ENCODE results near the gene OR10T2.
"Not testable (repeated sequence)": the region's sequence is repeated elsewhere in the genome, so short reads cannot be mapped to it uniquely, and the experiment has no call there.

OR10T2 gene

GRCh38 chr1:158390331-158390730 is 8.9 kb downstream of the OR10T2 start:
- H3K4me3 ChIP-seq (ENCODE audit: low read depth, low read length), result no peak overlapping the region
- TF ChIP-seq, protein P1, sequence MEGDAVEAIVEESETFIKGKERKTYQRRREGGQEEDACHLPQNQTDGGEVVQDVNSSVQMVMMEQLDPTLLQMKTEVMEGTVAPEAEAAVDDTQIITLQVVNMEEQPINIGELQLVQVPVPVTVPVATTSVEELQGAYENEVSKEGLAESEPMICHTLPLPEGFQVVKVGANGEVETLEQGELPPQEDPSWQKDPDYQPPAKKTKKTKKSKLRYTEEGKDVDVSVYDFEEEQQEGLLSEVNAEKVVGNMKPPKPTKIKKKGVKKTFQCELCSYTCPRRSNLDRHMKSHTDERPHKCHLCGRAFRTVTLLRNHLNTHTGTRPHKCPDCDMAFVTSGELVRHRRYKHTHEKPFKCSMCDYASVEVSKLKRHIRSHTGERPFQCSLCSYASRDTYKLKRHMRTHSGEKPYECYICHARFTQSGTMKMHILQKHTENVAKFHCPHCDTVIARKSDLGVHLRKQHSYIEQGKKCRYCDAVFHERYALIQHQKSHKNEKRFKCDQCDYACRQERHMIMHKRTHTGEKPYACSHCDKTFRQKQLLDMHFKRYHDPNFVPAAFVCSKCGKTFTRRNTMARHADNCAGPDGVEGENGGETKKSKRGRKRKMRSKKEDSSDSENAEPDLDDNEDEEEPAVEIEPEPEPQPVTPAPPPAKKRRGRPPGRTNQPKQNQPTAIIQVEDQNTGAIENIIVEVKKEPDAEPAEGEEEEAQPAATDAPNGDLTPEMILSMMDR (IDR thresholded peaks at IDR 0.05; ENCODE audit: low read depth, low read length, missing control alignments), result no peak
- no peak for DNase-seq (ENCODE audit: low read depth)

DNA sequence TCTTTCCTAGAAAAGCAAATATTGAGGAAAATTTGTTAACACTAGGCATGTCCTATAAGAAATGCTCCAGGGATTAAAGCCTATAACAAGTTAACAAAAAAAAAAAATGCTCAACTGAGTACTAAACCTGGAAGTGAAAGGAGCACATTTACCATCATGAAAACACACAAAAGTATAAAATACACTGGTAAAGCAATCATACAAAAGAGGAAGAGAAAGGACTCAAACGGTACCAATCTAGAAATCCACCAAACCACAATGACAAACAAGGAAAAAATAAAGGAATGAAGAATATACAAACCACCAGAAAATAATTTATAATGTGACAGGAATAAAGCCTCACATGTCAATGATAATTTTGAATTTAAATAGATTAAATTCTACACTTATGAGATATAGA is 24.4 kb downstream of the OR10T2 start:
- TF ChIP-seq, protein P1 (IDR thresholded peaks at IDR 0.05; ENCODE audit: low read depth, low read length, missing control alignments), result no peak
- no peak for DNase-seq (ENCODE audit: low read depth)
- H3K4me3 ChIP-seq (ENCODE audit: low read depth, low read length), result no peak overlapping the region

GRCh38 chr1:158374101-158374500 is 25.2 kb downstream of the OR10T2 start:
- H3K4me3 ChIP-seq (ENCODE audit: low read depth, low read length); DNase-seq (ENCODE audit: low read depth): not testable (repeated sequence)

DNA sequence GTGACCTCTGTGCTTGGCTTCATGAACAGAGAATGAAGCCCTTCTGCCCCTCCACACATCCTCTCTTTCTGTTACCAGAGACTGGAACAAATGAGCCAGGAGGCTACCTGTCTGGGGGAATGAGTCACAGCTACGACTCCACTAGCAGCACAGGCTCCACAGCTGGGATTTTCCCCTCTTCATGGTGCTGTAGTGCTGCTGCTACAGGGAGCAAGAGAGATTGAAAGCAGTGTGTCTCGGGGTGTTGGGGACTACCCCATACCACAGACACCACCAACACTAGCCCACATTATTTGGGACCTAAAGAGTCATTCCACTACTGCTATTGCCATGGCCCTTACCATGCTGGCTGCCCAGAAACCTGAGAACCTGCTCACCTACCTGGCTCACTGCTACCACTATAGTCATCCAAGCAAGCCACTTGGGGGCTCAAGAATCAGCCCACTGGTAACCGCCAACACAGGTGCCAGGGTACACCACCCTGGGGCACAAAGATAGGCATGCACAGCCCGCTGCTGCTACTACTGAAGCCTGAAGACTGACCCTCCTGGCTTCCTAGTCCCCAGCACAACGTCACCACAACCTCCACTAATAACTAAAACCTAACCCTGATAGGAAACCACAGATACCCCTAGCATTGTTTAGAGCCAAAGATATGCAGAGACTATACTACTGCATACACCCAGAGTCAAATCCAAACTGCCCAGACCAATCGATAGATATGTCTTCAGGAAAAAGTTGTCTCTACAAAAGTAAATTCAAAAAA is 27.9 kb downstream of the OR10T2 start:
- TF ChIP-seq, protein P1 (IDR thresholded peaks at IDR 0.05; ENCODE audit: low read depth, low read length, missing control alignments), result no peak
- no peak overlapping the region for H3K4me3 ChIP-seq (ENCODE audit: low read depth, low read length)

DNA sequence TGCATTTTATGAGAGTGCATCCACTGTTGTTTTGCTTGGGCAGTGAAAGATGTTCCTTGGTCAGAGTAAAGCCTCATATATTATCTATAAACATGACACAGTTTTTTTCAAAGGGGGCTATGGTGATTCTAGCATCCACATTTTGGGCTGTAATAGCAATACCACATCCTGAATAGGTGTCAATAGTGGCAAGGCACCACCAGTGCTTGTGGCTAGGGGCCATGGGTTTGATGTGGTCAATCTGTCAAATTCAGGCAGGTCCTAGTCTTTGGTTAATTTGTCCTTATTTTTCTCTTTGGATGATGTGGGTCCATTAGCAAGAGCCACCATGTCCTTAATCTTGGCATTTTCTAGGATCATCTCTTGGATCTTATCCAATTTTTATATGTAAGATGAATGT is 32.5 kb downstream of the OR10T2 start:
- no peak overlapping the region for H3K4me3 ChIP-seq (ENCODE audit: low read depth, low read length)
- DNase-seq (ENCODE audit: low read depth), result no peak
- TF ChIP-seq, protein P1 (IDR thresholded peaks at IDR 0.05; ENCODE audit: low read depth, low read length, missing control alignments), result no peak

More for the DNA sequence above, 27.9 kb downstream of the OR10T2 start:
- peak; percentile 24 for DNase-seq (ENCODE audit: low read depth)

DNA sequence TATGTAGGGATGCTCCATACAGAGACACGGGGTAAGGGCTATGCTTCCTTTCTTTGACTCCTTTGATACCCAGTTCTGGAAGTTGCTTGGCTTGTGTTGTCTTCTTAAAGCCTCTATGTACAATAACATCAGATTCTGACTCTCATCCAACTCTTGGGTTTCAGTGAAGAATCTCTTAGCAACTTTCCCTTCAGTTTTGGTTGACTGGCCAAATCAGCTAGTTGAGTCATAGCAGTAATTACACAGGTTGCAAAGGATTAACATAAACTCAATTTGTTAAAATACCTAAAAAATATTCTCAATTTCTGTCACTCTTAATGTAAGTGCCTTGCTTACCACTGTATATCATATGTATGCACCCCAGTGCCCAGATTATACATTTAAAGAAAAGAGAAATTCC is 36.3 kb downstream of the OR10T2 start:
- DNase-seq (ENCODE audit: low read depth), result no peak
- TF ChIP-seq, protein P1 (IDR thresholded peaks at IDR 0.05; ENCODE audit: low read depth, low read length, missing control alignments), result no peak
- H3K4me3 ChIP-seq (ENCODE audit: low read depth, low read length), result no peak overlapping the region

DNA sequence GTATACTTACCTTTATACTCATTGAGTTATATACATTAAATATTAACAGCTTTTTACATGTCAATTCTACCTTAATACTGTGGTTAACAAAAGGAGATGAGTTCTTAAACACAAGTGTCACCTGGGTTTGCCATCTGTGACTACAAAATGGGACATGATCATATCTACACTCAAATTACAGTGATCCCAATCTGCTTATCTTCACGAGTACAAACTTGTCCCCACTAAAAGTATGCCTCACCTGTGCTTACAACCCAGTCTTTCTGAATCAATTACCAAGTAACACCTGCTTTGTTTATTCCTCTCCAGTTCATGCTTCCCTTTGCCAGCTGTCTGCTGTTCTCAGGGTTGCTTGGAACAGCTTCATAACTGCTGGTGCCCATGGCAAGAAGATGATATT is 36.8 kb downstream of the OR10T2 start:
- TF ChIP-seq, protein P1 (IDR thresholded peaks at IDR 0.05; ENCODE audit: low read depth, low read length, missing control alignments), result no peak
- DNase-seq (ENCODE audit: low read depth), result no peak
- H3K4me3 ChIP-seq (ENCODE audit: low read depth, low read length), result no peak overlapping the region
